H9 (cell line): ENCODE results near the gene CFAP77. TPM values are rescaled to one million over a fixed set of nuclear protein-coding genes. Genes with fewer than 3 reads are reported as not detected.

Source experiments
- DNase-seq: peaks from one replicate; pipeline ENCODE4 v3.0.0-alpha.2; 2017
- H2AFZ ChIP-seq: one replicate; pipeline ENCODE4 v1.6.1; 2013; ENCODE audit warnings: mild to moderate bottlenecking, low read length, control low read depth, moderate library complexity
- H2AK5ac ChIP-seq: 2 replicates; pipeline ENCODE4 v1.6.1; 2013; ENCODE audit warnings: low read length, control low read depth, mixed read lengths; ENCODE audit not compliant: insufficient read length
- H2BK120ac ChIP-seq: one replicate; pipeline ENCODE4 v1.6.1; 2013; ENCODE audit warnings: low read depth, mild to moderate bottlenecking, low read length, control low read depth, inconsistent platforms; ENCODE audit not compliant: poor library complexity, severe bottlenecking
- H2BK12ac ChIP-seq: 2 replicates; pipeline ENCODE4 v1.6.1; 2013; ENCODE audit warnings: low read length, control low read depth, mixed read lengths, low read depth; ENCODE audit not compliant: insufficient read length
- H2BK15ac ChIP-seq: 2 replicates; pipeline ENCODE4 v1.6.1; 2013; ENCODE audit warnings: low read depth, low read length, control low read depth
- H2BK20ac ChIP-seq: one replicate; pipeline ENCODE4 v1.6.1; 2013; ENCODE audit warnings: low read depth, mild to moderate bottlenecking, low read length, control low read depth, inconsistent platforms; ENCODE audit not compliant: poor library complexity, severe bottlenecking
- H2BK5ac ChIP-seq: 2 replicates; pipeline ENCODE4 v1.6.1; 2013; ENCODE audit warnings: low read length, control low read depth, mixed read lengths; ENCODE audit not compliant: insufficient read length
- H3K14ac ChIP-seq: 2 replicates; pipeline ENCODE4 v1.6.1; 2013; ENCODE audit warnings: low read length, control low read depth; ENCODE audit not compliant: insufficient read depth
- H3K18ac ChIP-seq: 2 replicates; pipeline ENCODE4 v1.6.1; 2013; ENCODE audit warnings: low read depth, mild to moderate bottlenecking, mixed read lengths, low read length, control low read depth; ENCODE audit not compliant: insufficient read length
- H3K23ac ChIP-seq: 2 replicates; pipeline ENCODE4 v1.6.1; 2013; ENCODE audit warnings: low read length, control low read depth, mixed read lengths, low read depth; ENCODE audit not compliant: insufficient read length
- H3K23me2 ChIP-seq: 2 replicates; pipeline ENCODE4 v1.6.1; 2013; ENCODE audit warnings: low read depth, mild to moderate bottlenecking, mixed read lengths, low read length, control low read depth; ENCODE audit not compliant: insufficient read length, poor library complexity, severe bottlenecking
- H3K27ac ChIP-seq: 2 replicates; pipeline ENCODE4 v1.5.1; 2013; ENCODE audit warnings: low read length, control low read depth, mixed read lengths, low read depth; ENCODE audit not compliant: insufficient read length
- H3K27me3 ChIP-seq: 2 replicates; pipeline ENCODE4 v1.6.1; 2013; ENCODE audit warnings: low read length, control low read depth, inconsistent platforms; ENCODE audit not compliant: insufficient read depth
- H3K4ac ChIP-seq: 2 replicates; pipeline ENCODE4 v1.6.1; 2013; ENCODE audit warnings: low read depth, mild to moderate bottlenecking, control low read depth, inconsistent platforms, low read length, moderate library complexity
- H3K4me1 ChIP-seq: 2 replicates; pipeline ENCODE4 v1.6.1; 2013; ENCODE audit warnings: low read length, control low read depth, inconsistent platforms; ENCODE audit not compliant: insufficient read depth
- H3K4me2 ChIP-seq: 2 replicates; pipeline ENCODE4 v1.6.1; 2013; ENCODE audit warnings: low read length, control low read depth, mixed read lengths; ENCODE audit not compliant: insufficient read length, insufficient read depth
- H3K56ac ChIP-seq: 2 replicates; pipeline ENCODE4 v1.6.1; 2013; ENCODE audit warnings: low read depth, mild to moderate bottlenecking, mixed read lengths, low read length, control low read depth; ENCODE audit not compliant: insufficient read length
- H3K79me1 ChIP-seq: 2 replicates; pipeline ENCODE4 v1.6.1; 2013; ENCODE audit warnings: low read depth, mild to moderate bottlenecking, moderate library complexity, low read length, control low read depth, inconsistent platforms; ENCODE audit not compliant: insufficient read depth, poor library complexity, severe bottlenecking
- H3K79me2 ChIP-seq: 2 replicates; pipeline ENCODE4 v1.6.1; 2013; ENCODE audit warnings: low read length, control low read depth, inconsistent platforms; ENCODE audit not compliant: insufficient read depth
- H3K9ac ChIP-seq: 2 replicates; pipeline ENCODE4 v1.6.1; 2013; ENCODE audit warnings: low read length, control low read depth, mixed read lengths; ENCODE audit not compliant: insufficient read length; ENCODE audit errors: extremely low read depth
- H3K9me3 ChIP-seq: one replicate; pipeline ENCODE4 v1.6.1; 2013; ENCODE audit warnings: low read depth, low read length, inconsistent platforms; ENCODE audit not compliant: control insufficient read depth
- H3T11ph ChIP-seq: one replicate; pipeline ENCODE4 v1.6.1; 2013; ENCODE audit warnings: mild to moderate bottlenecking, low read length, control low read depth, inconsistent platforms
- H4K20me1 ChIP-seq: one replicate; pipeline ENCODE4 v1.6.1; 2013; ENCODE audit not compliant: control insufficient read depth, insufficient read length, insufficient read depth
- H4K5ac ChIP-seq: 2 replicates; pipeline ENCODE4 v1.6.1; 2013; ENCODE audit warnings: low read depth, mild to moderate bottlenecking, mixed read lengths, low read length, control low read depth; ENCODE audit not compliant: insufficient read length
- H4K8ac ChIP-seq: replicated peaks from 2 replicates; pipeline ENCODE4 v1.6.1; 2013; ENCODE audit warnings: low read length, control low read depth, mixed read lengths, low read depth; ENCODE audit not compliant: insufficient read length
- H4K91ac ChIP-seq: 2 replicates; pipeline ENCODE4 v1.6.1; 2013; ENCODE audit warnings: low read depth, mild to moderate bottlenecking, moderate library complexity, mixed read lengths, low read length, control low read depth; ENCODE audit not compliant: insufficient read length
- H3K27ac Mint-ChIP-seq, 3 experiments: 2 replicates in 2 of 3; 3 replicates in 1 of 3; pipeline ENCODE4 v1.8.0; 2020 to 2021; ENCODE audit warnings: mixed read lengths in 3 of 3, mild to moderate bottlenecking in 1 of 3, moderate library complexity in 1 of 3
- H3K27me3 Mint-ChIP-seq: 2 replicates; pipeline ENCODE4 v1.8.0; 2021; ENCODE audit warnings: low read depth, mild to moderate bottlenecking, moderate library complexity, mixed read lengths
- H3K36me3 Mint-ChIP-seq, 3 experiments: 2 replicates in 2 of 3; 3 replicates in 1 of 3; pipeline ENCODE4 v1.8.0; 2020 to 2021; ENCODE audit warnings: low read depth in 3 of 3, mixed read lengths in 3 of 3; ENCODE audit not compliant: insufficient read depth in 1 of 3
- H3K4me1 Mint-ChIP-seq, 2 experiments: 2 replicates each; pipeline ENCODE4 v1.8.0; 2020; ENCODE audit warnings: mixed read lengths in 2 of 2
- H3K4me3 Mint-ChIP-seq, 2 experiments: 2 replicates in 1 of 2; 3 replicates in 1 of 2; pipeline ENCODE4 v1.8.0; 2020 to 2021; ENCODE audit warnings: mild to moderate bottlenecking in 2 of 2, mixed read lengths in 2 of 2, moderate library complexity in 1 of 2
- H3K9me3 Mint-ChIP-seq, 2 experiments: 2 replicates in 1 of 2; 3 replicates in 1 of 2; pipeline ENCODE4 v1.8.0; 2020; ENCODE audit warnings: mild to moderate bottlenecking in 2 of 2, mixed read lengths in 2 of 2, moderate library complexity in 1 of 2
- CTCF ChIP-seq: fragments of 200-600 bp; sonication (generic); conservative IDR thresholded peaks from 3 replicates; pipeline ENCODE4 v1.8.0; 2021; ENCODE audit warnings: antibody characterized with exemption, mild to moderate bottlenecking
- WGBS: extraction: QIAGEN DNeasy Blood & Tissue Kit; methylation state at CpG from one replicate; pipeline ENCODE4 v1.1.7; 2013; ENCODE audit warnings: missing lambda C conversion rate, low lambda C conversion rate, mixed read lengths; ENCODE audit not compliant: insufficient read length; ENCODE audit errors: extremely low coverage; 5-methylcytosine and 5-hydroxymethylcytosine counted together
- total RNA-seq: library from RNA; stranded (reverse); gene quantifications from 2 replicates; pipeline ENCODE4 v1.2.1, GENCODE V29; 2021

CFAP77 gene
- total RNA-seq, 1 experiment from 2014 or later: 0.72 TPM

DNA sequence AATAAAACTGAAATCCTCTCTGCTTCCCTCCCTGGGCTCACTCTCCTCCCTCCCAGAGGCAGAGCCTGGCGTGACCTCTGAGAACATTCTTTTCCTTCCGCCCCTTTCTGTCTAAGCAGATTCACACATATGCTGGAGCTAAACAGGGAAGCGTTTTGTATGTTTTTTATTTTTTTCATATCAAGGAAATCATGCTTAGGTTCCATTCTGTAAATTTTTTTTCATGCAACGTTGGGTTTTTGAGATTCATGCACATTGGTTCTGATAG, 152.2 kb downstream of the CFAP77 start:
- no peak overlapping the region for H3K4me3 Mint-ChIP-seq
- no peak overlapping the region for H4K5ac ChIP-seq
- H2BK120ac ChIP-seq: no peak overlapping the region
- no peak overlapping the region for H3K18ac ChIP-seq
- TF ChIP-seq CTCF: no peak
- H3T11ph ChIP-seq: no peak overlapping the region
- H3K27me3 ChIP-seq: no peaks in the 10 kb centered on the region
- H3K23me2 ChIP-seq: no peaks in the 10 kb centered on the region
- H3K79me2 ChIP-seq: no peaks in the 10 kb centered on the region
- H3K36me3 Mint-ChIP-seq: peaks cover 0 to 8% (median 3%) of the 10 kb centered on the region in 3 experiments; a peak in 5 of 7 replicates
- no peak overlapping the region for H3K4ac ChIP-seq
- peaks cover 17% of the 10 kb centered on the region for H3K27me3 Mint-ChIP-seq
- no peak overlapping the region for H4K91ac ChIP-seq
- H3K9me3 ChIP-seq: no peaks in the 10 kb centered on the region
- no peak for DNase-seq
- H2BK20ac ChIP-seq: no peak overlapping the region
- H4K20me1 ChIP-seq: no peaks in the 10 kb centered on the region
- no peak overlapping the region for H2BK12ac ChIP-seq
- H3K4me1 Mint-ChIP-seq: peaks cover 4 to 23% of the 10 kb centered on the region in 2 experiments
- H2BK5ac ChIP-seq: no peak overlapping the region
- H3K56ac ChIP-seq: no peak overlapping the region
- H3K4me2 ChIP-seq: no peak overlapping the region
- no peaks in the 10 kb centered on the region for H3K4me1 ChIP-seq
- no CpG with 5 or more reads among the region's 4 CpGs for WGBS
- no peak overlapping the region for H2AK5ac ChIP-seq
- H3K23ac ChIP-seq: no peak overlapping the region
- no peak overlapping the region for H3K27ac Mint-ChIP-seq
- no peak overlapping the region for H4K8ac ChIP-seq
- H3K9me3 Mint-ChIP-seq: peaks cover 9 to 10% of the 10 kb centered on the region in 2 experiments
- H2AFZ ChIP-seq: no peak overlapping the region
- no peaks in the 10 kb centered on the region for H3K79me1 ChIP-seq
- H3K9ac ChIP-seq: no peak overlapping the region
- no peak overlapping the region for H3K27ac ChIP-seq
- no peak overlapping the region for H2BK15ac ChIP-seq
- no peak overlapping the region for H3K14ac ChIP-seq
